ENCODE data around the gene GNA12.

DNA sequence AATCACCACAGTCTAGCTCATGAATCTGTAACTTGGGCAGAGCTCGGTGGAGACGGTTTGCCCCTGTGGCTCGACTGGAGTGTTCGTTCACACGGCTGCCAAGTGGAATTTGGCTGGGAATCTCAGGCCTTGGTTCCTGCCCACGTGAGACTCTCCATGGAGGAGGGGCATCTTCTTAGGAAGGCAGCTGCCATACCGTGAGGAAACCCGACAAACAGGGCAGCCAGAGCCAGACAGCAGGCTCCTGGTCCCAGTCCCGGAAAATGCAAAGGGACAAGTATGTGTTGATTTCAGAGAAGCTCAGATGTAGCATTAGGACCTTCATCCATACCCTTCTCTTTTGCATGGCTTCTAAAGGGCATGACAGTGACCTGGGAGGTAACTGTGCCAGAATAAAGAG is 129.5 kb downstream of the GNA12 start:
- TF ChIP-seq, protein P1, sequence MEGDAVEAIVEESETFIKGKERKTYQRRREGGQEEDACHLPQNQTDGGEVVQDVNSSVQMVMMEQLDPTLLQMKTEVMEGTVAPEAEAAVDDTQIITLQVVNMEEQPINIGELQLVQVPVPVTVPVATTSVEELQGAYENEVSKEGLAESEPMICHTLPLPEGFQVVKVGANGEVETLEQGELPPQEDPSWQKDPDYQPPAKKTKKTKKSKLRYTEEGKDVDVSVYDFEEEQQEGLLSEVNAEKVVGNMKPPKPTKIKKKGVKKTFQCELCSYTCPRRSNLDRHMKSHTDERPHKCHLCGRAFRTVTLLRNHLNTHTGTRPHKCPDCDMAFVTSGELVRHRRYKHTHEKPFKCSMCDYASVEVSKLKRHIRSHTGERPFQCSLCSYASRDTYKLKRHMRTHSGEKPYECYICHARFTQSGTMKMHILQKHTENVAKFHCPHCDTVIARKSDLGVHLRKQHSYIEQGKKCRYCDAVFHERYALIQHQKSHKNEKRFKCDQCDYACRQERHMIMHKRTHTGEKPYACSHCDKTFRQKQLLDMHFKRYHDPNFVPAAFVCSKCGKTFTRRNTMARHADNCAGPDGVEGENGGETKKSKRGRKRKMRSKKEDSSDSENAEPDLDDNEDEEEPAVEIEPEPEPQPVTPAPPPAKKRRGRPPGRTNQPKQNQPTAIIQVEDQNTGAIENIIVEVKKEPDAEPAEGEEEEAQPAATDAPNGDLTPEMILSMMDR (conservative IDR thresholded peaks at IDR 0.05; ENCODE audit: low read depth, low read length), result no peak
- no peak for TF ChIP-seq CEBPB (IDR thresholded peaks at IDR 0.05; ENCODE audit: low read depth, low read length)
- TF ChIP-seq CHD1 (IDR thresholded peaks at IDR 0.05; ENCODE audit: low read depth, low read length), result no peak
- TF ChIP-seq POLR2A (IDR thresholded peaks at IDR 0.05; ENCODE audit: low read depth, low read length), result no peak
- TF ChIP-seq RAD21 (IDR thresholded peaks at IDR 0.05; ENCODE audit: low read length), result no peak
- TF ChIP-seq BHLHE40 (IDR thresholded peaks at IDR 0.05; ENCODE audit: low read depth, low read length), result no peak
- no peak for TF ChIP-seq RFX5 (IDR thresholded peaks at IDR 0.05; ENCODE audit: low read depth, low read length)
- TF ChIP-seq MXI1 (IDR thresholded peaks at IDR 0.05; ENCODE audit: borderline replicate concordance, low read depth, low read length), result no peak
- TF ChIP-seq, protein P2, sequence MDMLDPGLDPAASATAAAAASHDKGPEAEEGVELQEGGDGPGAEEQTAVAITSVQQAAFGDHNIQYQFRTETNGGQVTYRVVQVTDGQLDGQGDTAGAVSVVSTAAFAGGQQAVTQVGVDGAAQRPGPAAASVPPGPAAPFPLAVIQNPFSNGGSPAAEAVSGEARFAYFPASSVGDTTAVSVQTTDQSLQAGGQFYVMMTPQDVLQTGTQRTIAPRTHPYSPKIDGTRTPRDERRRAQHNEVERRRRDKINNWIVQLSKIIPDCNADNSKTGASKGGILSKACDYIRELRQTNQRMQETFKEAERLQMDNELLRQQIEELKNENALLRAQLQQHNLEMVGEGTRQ (IDR thresholded peaks at IDR 0.05; ENCODE audit: low read depth, low read length), result no peak
- no peak for TF ChIP-seq NFE2L2 (IDR thresholded peaks at IDR 0.05; ENCODE audit: low read depth, low read length)
- no peak for TF ChIP-seq SMC3 (IDR thresholded peaks at IDR 0.05; ENCODE audit: low read depth, low read length)

Measured in IMR-90 (cell line).